ENCODE data around the gene CSMD2.

CSMD2 gene

DNA sequence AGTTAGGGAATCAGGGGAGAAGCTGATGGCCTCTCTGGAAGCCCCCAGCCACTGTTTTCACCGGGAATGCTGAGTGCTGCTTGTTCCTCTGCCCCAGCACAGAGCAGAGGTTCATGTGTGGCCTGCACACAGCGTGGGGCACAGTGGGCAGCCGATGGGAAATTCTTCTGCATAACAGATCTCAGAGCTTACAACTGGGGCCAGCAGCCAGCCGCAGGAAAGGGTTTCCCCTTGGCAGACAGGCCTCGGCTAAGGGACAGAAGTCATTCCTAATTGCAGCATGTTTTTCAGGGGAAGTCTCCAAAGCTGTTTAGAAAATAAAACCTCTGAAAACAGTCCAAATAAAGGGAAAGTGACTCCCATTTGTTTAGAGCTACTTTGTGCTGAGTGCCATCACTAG is 278.5 kb downstream of the CSMD2 start:
- H3K27ac ChIP-seq (ENCODE audit: low read depth, low read length), result no peak overlapping the region
- H2AFZ ChIP-seq (ENCODE audit: low read depth, low read length, severe bottlenecking), result no peak overlapping the region
- no peaks in the 10 kb centered on the region for H3K79me2 ChIP-seq (ENCODE audit: insufficient read depth, low read length)
- H3K9me3 ChIP-seq (ENCODE audit: insufficient read depth, low read length), result no peaks in the 10 kb centered on the region
- H4K20me1 ChIP-seq (ENCODE audit: low read depth, low read length), result no peaks in the 10 kb centered on the region
- H3F3A ChIP-seq (ENCODE audit: insufficient read depth), result no peaks in the 10 kb centered on the region
- TF ChIP-seq, protein P1, sequence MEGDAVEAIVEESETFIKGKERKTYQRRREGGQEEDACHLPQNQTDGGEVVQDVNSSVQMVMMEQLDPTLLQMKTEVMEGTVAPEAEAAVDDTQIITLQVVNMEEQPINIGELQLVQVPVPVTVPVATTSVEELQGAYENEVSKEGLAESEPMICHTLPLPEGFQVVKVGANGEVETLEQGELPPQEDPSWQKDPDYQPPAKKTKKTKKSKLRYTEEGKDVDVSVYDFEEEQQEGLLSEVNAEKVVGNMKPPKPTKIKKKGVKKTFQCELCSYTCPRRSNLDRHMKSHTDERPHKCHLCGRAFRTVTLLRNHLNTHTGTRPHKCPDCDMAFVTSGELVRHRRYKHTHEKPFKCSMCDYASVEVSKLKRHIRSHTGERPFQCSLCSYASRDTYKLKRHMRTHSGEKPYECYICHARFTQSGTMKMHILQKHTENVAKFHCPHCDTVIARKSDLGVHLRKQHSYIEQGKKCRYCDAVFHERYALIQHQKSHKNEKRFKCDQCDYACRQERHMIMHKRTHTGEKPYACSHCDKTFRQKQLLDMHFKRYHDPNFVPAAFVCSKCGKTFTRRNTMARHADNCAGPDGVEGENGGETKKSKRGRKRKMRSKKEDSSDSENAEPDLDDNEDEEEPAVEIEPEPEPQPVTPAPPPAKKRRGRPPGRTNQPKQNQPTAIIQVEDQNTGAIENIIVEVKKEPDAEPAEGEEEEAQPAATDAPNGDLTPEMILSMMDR (IDR thresholded peaks at IDR 0.05; ENCODE audit: insufficient read depth, low read length, poor library complexity, severe bottlenecking), result no peak
- TF ChIP-seq EZH2phosphoT487 (conservative IDR thresholded peaks at IDR 0.05; ENCODE audit: low read length), result no peak
- no peaks in the 10 kb centered on the region for H3K9me2 ChIP-seq (replicated peaks; ENCODE audit: insufficient read depth, low read length)
- no peak overlapping the region for H3K4me2 ChIP-seq (ENCODE audit: low read depth, low read length, poor library complexity, severe bottlenecking)
- no peaks in the 10 kb centered on the region for H3K27me3 ChIP-seq (ENCODE audit: low read length)
- no peak overlapping the region for H3K9ac ChIP-seq (ENCODE audit: low read length)
- no peak overlapping the region for H3K4me3 ChIP-seq (ENCODE audit: insufficient read depth, low read length, poor library complexity, severe bottlenecking)
- no peaks in the 10 kb centered on the region for H3K36me3 ChIP-seq (ENCODE audit: low read length)

DNA sequence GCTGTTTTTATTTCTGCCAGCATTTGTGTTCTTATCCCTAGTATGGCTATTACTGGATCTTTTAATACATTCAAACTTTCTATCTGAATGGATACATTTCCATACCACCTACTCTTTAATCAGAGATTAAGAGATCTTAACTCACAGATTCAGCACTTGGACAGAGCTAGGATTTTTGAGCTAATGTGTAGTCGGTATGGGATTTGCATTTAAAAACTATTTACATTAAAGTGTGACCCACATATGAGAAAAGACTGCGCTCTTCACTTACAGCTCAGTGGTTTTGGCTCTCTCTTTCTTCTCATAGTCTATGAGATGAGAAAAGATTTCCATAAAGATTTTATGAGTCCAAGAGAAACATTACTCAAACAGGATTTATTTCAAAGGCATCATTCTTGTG is 284.7 kb downstream of the CSMD2 start:
- Histone ChIP-seq H3K4me3 (ENCODE audit: insufficient read depth, low read length, poor library complexity, severe bottlenecking) (no peak overlapping the region), H3K9me3 (ENCODE audit: insufficient read depth, low read length) (no peaks in the 10 kb centered on the region), H4K20me1 (ENCODE audit: low read depth, low read length) (no peaks in the 10 kb centered on the region), H2AFZ (ENCODE audit: low read depth, low read length, severe bottlenecking) (no peak overlapping the region), H3K4me2 (ENCODE audit: low read depth, low read length, poor library complexity, severe bottlenecking) (no peak overlapping the region), H3K9ac (ENCODE audit: low read length) (no peak overlapping the region), H3K27ac (ENCODE audit: low read depth, low read length) (no peak overlapping the region), H3K9me2 (replicated peaks; ENCODE audit: insufficient read depth, low read length) (no peaks in the 10 kb centered on the region), H3K27me3 (ENCODE audit: low read length) (no peaks in the 10 kb centered on the region), H3F3A (ENCODE audit: insufficient read depth) (no peaks in the 10 kb centered on the region), H3K79me2 (ENCODE audit: insufficient read depth, low read length) (no peaks in the 10 kb centered on the region), H3K36me3 (ENCODE audit: low read length) (no peaks in the 10 kb centered on the region)
- TF ChIP-seq, protein P1 (IDR thresholded peaks at IDR 0.05; ENCODE audit: insufficient read depth, low read length, poor library complexity, severe bottlenecking), result no peak
- no peak for TF ChIP-seq EZH2phosphoT487 (conservative IDR thresholded peaks at IDR 0.05; ENCODE audit: low read length)

DNA sequence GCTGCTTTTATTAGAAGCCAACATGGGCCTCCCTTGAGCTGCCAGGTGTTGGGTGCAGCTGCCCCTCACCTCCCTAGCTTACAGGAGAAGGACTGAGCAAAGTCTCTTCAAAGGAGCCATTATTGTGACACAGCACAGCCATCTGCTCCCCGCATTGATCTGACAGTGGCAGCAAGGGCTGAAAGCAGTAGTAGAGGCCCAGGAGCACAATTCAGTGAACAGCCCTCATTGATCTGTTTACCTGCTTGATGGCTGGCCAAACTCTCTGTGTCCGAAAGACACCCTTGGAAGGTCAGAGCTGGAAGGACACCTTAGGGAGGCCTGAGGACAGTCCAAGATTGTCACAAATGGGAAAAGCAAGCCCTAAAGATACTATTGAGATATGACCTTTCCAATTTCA is 286.6 kb downstream of the CSMD2 start:
- Histone ChIP-seq H3F3A (ENCODE audit: insufficient read depth) (no peaks in the 10 kb centered on the region), H3K27me3 (ENCODE audit: low read length) (no peaks in the 10 kb centered on the region), H3K4me2 (ENCODE audit: low read depth, low read length, poor library complexity, severe bottlenecking) (no peak overlapping the region), H4K20me1 (ENCODE audit: low read depth, low read length) (no peaks in the 10 kb centered on the region), H3K9me2 (replicated peaks; ENCODE audit: insufficient read depth, low read length) (no peaks in the 10 kb centered on the region), H3K9me3 (ENCODE audit: insufficient read depth, low read length) (no peaks in the 10 kb centered on the region), H2AFZ (ENCODE audit: low read depth, low read length, severe bottlenecking) (no peak overlapping the region), H3K27ac (ENCODE audit: low read depth, low read length) (no peak overlapping the region), H3K4me3 (ENCODE audit: insufficient read depth, low read length, poor library complexity, severe bottlenecking) (no peak overlapping the region), H3K79me2 (ENCODE audit: insufficient read depth, low read length) (no peaks in the 10 kb centered on the region), H3K9ac (ENCODE audit: low read length) (no peak overlapping the region), H3K36me3 (ENCODE audit: low read length) (no peaks in the 10 kb centered on the region)
- TF ChIP-seq, protein P1 (IDR thresholded peaks at IDR 0.05; ENCODE audit: insufficient read depth, low read length, poor library complexity, severe bottlenecking), result no peak
- TF ChIP-seq EZH2phosphoT487 (conservative IDR thresholded peaks at IDR 0.05; ENCODE audit: low read length), result no peak
